GM10266 (cell line): ENCODE measurements around the gene CTNNBL1.

Source experiments
- DNase-seq: peaks from one replicate; pipeline ENCODE4 v3.0.0; 2012; ENCODE audit errors: extremely low spot score
- CTCF ChIP-seq: IDR thresholded peaks from 2 replicates; pipeline ENCODE4 v1.5.1; 2012; ENCODE audit warnings: mild to moderate bottlenecking, low read depth; ENCODE audit not compliant: control insufficient read depth, insufficient read depth; ENCODE audit errors: missing control alignments

CTNNBL1 gene

GRCh38 chr20:37797669-37798175 lies 103.9 kb downstream of the CTNNBL1 start:
- TF ChIP-seq CTCF: no peak
- no peak for DNase-seq

DNA sequence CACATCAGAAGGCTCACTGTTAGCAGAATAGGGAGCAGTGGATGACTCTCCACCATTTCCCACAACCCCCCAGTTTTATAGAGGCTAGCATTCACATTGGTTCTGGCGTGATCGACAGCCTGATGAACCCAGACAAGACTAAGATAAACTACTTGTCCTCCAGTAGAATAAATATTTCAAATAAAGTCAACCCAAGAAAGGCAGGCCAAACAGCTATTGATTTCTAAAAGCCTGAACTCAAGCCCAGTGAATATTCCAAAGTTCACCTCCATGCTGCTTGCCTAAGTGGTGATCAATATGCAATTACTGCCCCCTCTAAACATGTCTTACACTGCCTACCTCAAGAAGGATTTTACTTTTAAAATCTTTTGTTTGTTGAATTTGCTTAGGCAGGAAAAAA lies 104.5 kb downstream of the CTNNBL1 start:
- no peak for TF ChIP-seq CTCF

DNA sequence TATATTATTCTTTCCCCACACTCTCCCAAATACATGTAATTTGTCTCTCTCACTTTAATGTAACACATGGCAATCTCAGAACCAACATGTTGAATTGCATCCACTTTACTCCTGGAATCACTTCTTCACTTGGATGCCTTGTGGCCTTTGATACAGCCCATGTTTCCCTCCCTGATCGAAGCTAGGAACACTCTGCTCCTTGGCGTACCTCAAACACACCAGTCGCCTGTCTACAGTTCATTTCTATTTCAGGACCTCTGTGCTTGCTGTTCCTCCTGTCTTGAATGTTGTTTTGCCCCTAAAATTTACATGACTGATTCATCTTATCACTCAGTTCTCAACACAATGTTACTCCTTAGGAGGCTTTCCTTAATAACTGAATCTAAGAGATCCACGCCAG lies 106.8 kb downstream of the CTNNBL1 start:
- TF ChIP-seq CTCF: no peak

More for the DNA sequence above, 104.5 kb downstream of the CTNNBL1 start:
- no peak for DNase-seq

DNA sequence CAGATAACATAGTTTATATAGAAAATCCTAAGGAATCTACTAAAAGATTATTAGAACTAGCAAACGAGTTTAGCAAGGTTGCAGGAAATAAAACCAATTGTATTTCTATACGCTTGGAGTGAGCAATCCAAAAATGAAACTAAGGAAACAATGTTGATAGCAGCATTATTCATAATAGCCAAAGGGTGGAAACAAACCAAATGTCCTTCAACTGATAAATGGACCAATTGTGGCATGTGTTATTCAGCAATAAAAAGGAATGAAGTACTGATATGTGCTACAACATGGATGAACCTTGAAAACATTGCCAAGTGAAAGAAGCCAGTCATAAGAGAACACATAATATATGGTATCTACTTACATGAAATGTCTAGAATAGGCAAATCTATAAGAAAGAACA lies 108.1 kb downstream of the CTNNBL1 start:
- DNase-seq: no peak
- TF ChIP-seq CTCF: no peak

More for the DNA sequence above, 106.8 kb downstream of the CTNNBL1 start:
- no peak for DNase-seq

GRCh38 chr20:37803438-37804307 lies 109.8 kb downstream of the CTNNBL1 start:
- DNase-seq: peak; percentile 46
- no peak for TF ChIP-seq CTCF

DNA sequence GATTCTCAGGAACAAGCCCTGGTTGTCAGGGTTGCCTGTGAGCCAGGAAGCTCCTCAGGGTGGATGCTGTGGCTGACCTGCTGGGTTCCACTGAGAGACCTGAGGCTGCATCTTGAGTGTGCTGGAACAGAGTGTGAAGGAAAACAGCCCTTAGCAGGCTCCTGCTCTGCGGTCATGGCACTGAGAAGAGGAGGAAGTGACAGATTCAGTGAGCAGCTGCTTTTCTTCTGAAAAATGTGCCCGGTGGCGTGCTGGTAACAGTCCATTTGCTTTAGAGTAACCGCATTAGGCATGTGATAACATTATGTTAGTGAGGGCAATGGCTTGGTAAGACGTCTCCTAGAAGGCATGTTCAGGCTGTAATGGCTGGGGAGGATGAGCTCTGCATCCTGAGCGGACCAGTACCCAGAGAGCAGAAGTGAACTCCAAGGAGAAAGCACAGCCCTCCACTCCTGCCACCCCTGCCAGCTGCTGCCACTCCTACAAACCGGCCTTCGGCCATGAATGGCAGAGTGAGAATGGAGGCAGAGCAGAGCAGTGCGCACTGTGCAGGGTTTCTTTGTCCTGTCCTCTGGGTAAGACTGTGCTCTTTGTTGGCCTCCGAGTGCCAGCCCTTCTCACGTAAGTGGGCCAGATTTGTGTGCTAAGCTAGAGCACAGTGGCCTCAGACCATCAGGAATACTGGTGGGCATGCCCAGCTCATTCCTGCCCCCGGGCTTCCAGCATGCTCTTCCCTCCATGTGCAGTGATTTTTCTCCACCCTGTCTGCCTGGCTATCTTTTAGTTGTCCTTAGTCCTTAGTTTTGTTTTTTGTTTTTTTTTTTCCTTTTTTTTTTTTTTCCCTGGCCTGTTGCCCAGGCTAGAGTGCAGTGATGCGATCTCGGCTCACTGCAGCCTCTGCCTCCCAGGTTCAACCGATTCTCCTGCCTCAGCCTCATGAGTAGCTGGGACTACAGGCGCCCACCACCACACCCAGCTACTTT lies 111.0 kb downstream of the CTNNBL1 start:
- DNase-seq: peak; percentile 35
- TF ChIP-seq CTCF: no peak
